Fibroblast of skin of right quadriceps (primary cell): ENCODE measurements around the gene PARVB.
"Not testable (repeated sequence)": the region's sequence is repeated elsewhere in the genome, so short reads cannot be mapped to it uniquely, and the experiment has no call there.

ENCODE experiments used
- DNase-seq: peaks from one replicate; pipeline ENCODE4 v3.0.0-alpha.2; 2013

The PARVB gene

GRCh38 chr22:43998679-43999264 is 25.3 kb upstream of the PARVB start:
- DNase-seq: no peak

DNA sequence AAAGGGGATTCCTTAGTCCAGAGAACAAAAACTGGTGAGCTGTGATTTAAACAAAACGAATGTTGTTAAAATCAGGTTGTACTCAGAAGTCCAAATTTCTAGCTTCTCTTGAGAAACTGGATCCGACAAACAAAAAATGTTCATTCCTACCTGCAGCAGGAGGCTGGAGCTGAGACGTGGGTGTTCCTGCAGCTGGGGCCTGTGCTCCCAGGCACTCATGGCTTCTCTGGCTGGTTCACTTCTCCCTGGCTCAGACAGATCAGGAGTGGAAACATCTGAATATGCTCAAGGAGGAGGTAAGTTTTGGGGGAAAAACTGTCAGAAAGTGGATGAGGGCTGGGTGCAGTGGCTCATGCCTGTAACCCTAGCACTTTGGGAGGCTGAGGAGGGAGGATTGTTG is 24.7 kb upstream of the PARVB start:
- DNase-seq: no peak

GRCh38 chr22:44000123-44000522 is 24.0 kb upstream of the PARVB start:
- no peak for DNase-seq

GRCh38 chr22:44001521-44001920 is 22.6 kb upstream of the PARVB start:
- DNase-seq: no peak

- DNase-seq: no peak
These were observed 21.8 kb upstream of the PARVB start for GRCh38 chr22:44002324-44002723.

DNA sequence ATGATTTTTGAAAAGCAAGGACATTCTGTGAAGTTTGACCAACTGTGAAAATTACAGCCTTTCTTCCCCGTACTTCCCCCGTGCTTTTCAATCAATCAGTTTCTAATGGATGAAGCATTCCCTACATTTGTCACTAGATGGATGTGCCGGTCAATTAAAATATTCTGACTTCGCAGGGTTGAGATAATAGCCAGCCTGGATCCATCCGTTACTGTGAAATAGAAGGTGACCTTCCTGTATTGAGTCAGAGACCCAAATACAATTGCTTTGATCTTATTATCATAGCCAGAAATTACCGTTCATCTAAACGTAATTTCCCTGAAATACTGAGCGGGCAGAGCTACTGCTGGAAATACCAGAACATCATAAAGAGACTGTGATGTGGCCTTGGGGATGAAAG is 21.1 kb upstream of the PARVB start:
- no peak for DNase-seq

DNA sequence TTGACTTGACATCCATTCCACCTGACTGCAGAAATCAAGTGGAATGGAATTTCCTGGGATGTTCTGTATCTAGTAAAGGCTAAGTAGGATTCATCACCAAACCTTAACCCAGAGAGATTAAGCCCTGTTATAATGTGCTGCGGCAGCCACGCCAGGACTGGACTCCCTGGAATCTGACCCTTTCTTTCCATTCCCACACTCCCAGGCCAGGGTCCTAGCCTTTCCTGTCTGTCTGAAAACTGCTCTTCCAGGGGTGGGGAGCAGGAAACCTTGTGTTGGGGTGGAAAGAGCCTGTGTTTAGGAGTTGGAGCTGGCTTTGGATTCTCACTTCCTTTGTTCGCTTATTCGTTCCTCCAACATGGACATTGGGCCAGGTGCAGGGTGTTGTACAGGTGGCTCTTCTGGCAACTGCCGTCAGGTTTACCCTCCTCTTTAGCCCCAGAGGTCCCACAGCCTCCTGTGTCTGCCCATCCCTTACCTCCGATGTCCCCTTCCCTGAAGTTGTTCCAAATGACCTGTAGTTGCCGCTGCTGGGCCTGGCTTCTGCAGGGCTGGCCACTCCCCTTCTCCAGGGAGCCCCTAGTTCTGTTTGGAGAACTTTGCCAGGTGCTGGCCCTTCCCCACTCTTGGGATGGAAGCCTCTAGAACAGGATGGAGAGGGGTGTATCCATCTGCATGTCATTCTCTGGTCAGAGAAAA is 20.5 kb upstream of the PARVB start:
- no peak for DNase-seq

DNA sequence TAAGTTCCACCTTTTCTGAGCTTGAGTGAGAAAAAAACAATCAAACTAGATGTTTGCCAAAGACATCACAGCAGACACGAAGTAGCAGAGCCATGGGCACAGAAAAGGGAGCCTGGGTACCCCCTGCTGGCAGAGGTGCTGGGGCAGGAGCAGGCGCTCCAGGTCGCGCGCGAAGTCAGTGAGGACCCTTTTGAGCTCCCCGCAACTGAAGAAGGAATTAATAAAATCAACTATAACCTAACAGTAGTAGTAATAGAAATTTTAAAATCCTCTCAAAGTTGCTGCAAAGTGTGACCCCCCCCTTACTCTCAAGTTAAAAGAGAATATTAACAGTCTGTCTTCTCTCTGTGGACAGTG is 20.0 kb upstream of the PARVB start:
- DNase-seq: no peak

DNA sequence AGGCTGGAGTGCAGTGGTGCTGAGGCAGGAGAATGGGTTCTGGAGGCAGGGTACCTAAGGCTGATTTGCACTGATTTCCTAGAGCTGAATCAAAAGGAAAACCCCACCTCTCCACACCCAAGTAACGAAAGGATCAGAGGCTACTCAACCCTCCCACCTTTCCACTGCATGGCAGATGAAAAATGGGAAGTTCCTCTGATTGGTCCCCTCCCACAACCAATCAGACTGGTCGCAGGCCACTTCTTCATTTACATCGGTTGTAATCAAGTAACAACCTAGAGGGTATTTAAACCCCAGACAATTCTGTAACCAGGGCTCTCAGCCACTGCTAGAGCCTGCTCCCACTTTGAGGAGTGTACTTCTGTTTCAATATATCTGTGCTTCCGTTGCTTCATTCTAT is 18.6 kb upstream of the PARVB start:
- no peak for DNase-seq

- DNase-seq: no peak
These were observed 11.9 kb upstream of the PARVB start for GRCh38 chr22:44012162-44012561.

GRCh38 chr22:44012591-44012990 is 11.5 kb upstream of the PARVB start:
- no peak for DNase-seq

- DNase-seq: no peak
These were observed 9.9 kb upstream of the PARVB start for GRCh38 chr22:44014241-44014640.

- DNase-seq: not testable (repeated sequence)
These were observed 7.5 kb upstream of the PARVB start for GRCh38 chr22:44016586-44016985.

DNA sequence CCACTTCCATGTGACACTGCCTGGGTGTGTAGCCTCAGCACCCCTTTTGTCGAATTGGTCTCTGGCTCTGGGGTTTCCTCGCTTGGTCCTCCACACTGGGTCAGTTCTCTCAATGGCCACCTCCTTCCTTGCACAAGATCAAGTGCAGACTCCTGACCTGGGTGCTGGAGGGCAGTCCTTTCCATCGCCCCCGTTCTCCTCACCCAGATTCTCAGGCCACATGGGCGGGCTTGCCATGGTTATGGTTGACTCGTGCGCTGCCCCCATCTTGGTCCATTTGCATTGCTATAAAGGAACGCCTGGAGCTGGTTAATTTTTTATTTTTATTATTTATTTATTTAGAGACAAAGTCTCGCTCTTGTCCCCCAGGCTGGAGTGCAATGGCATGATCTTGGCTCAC is 5.5 kb upstream of the PARVB start:
- no peak for DNase-seq

- no peak for DNase-seq
These were observed 4.7 kb upstream of the PARVB start for GRCh38 chr22:44019416-44019815.

DNA sequence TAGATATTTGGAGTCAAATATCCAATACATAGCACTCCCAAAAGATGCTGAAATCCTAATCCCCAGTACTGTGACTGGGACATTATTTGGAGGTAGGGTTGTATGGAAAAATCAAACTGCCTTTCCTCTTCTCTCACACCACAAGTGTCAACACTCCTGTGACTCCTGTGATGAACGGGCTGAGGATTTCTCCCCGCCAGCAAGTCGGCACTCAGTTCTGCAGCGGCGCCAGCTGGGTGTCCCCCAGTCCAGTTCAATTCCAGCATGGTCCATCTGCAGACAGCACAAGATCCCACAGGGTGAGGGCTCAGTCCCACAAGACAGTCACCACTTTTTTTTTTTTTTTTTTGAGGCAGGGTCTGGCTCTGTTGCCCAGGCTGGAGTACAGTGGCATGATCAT is 4.3 kb upstream of the PARVB start:
- no peak for DNase-seq

- DNase-seq: peak; percentile 45
These were observed 3.1 kb upstream of the PARVB start for GRCh38 chr22:44020981-44021380.

GRCh38 chr22:44023404-44024287 is 456 bp upstream of the PARVB start:
- peak; percentile 36 for DNase-seq

GRCh38 chr22:44025171-44026065 is 1.3 kb downstream of the PARVB start:
- DNase-seq: no peak

- no peak for DNase-seq
These were observed 2.0 kb downstream of the PARVB start for GRCh38 chr22:44026066-44026629.

DNA sequence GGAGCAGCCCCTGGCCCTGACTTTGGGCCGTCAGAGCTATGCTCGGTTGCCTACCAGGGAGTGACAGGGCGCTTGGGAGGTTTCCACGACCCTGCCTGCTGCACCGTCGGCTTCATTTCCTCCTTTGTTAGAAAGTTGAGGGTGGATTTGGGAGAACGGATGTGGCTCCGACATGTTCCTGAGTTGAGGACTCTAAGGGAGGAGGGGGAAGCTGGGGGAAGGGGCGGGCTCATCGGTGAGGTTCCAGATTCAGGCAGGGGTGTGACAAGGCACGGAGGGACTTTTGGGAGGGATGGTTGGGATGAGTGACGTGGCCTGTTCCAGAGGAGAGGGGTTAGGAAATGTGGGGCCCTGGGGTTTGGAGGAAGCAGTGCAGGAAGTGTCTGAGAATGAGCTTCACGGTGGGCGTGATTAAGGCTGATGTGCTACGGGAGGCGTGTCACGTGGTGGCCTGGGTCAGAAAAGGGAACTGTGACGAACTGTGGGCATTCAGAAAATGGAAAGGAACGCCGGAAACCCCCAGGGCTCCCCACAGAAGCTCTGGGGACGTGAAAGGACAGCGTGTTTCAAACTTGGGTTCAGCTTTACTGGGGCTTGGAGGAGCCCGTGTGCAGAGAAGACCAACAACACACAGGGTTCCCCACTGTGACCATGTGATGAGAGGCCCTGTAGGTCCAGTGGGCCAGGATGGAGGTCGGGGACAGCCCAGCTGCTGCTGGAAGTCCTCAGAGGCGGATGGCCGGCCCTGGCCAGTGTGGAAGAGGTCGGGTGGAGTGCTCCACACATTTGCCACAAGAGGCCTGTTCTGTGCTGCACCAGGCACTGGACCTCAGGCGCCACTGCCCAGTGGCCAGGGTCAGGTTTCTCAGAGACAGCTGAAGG is 2.8 kb downstream of the PARVB start:
- peak; percentile 78 for DNase-seq

GRCh38 chr22:44028091-44028490 is 4.0 kb downstream of the PARVB start:
- no peak for DNase-seq
